Activated naive CD8-positive, alpha-beta T cell treated with anti-CD3 and anti-CD28 coated beads for 36 hours (primary cell): Measurements from ENCODE around the gene EZR. TPM values are rescaled to one million over a fixed set of nuclear protein-coding genes. Genes with fewer than 3 reads are reported as not detected.

Experiments
- DNase-seq: peaks from one replicate; pipeline ENCODE4 v3.0.0; 2021
- H3K27ac Mint-ChIP-seq: one replicate; pipeline ENCODE4 v1.8.0; 2022; ENCODE audit warnings: mild to moderate bottlenecking, moderate library complexity, mixed read lengths
- H3K27me3 Mint-ChIP-seq: one replicate; pipeline ENCODE4 v1.8.0; 2022; ENCODE audit warnings: mild to moderate bottlenecking, mixed read lengths
- H3K36me3 Mint-ChIP-seq: one replicate; pipeline ENCODE4 v1.8.0; 2021; ENCODE audit warnings: mild to moderate bottlenecking, mixed read lengths
- H3K4me1 Mint-ChIP-seq: one replicate; pipeline ENCODE4 v1.8.0; 2021; ENCODE audit warnings: mixed read lengths
- H3K4me3 Mint-ChIP-seq: one replicate; pipeline ENCODE4 v1.8.0; 2022; ENCODE audit warnings: mild to moderate bottlenecking, moderate library complexity, mixed read lengths
- H3K9me3 Mint-ChIP-seq: one replicate; pipeline ENCODE4 v1.8.0; 2022; ENCODE audit warnings: mixed read lengths
- total RNA-seq, 2 experiments: library from RNA; stranded (reverse); gene quantifications; one replicate each; pipeline ENCODE4 v1.2.3, GENCODE V29; 2021

EZR gene
- total RNA-seq, 2 experiments from 2014 or later, result 218 to 227 TPM

- H3K27ac Mint-ChIP-seq, result peak overlapping the region; percentile 84
- no peak for DNase-seq
- H3K36me3 Mint-ChIP-seq, result peaks cover 44% of the 10 kb centered on the region
- H3K4me1 Mint-ChIP-seq, result peaks cover 51% of the 10 kb centered on the region
- H3K9me3 Mint-ChIP-seq, result no peaks in the 10 kb centered on the region
- peak overlapping the region; percentile 26 for H3K4me3 Mint-ChIP-seq
- H3K27me3 Mint-ChIP-seq, result no peaks in the 10 kb centered on the region
Observed at GRCh38 chr6:158771399-158772152, 47.6 kb downstream of the EZR start.

- Mint-ChIP-seq H3K27me3 (no peaks in the 10 kb centered on the region), H3K27ac (peak overlapping the region; percentile 84), H3K36me3 (peaks cover 47% of the 10 kb centered on the region), H3K4me3 (no peak overlapping the region), H3K4me1 (peaks cover 51% of the 10 kb centered on the region), H3K9me3 (no peaks in the 10 kb centered on the region)
- DNase-seq, result no peak
Observed at GRCh38 chr6:158770533-158771330, 48.4 kb downstream of the EZR start.

GRCh38 chr6:158769771-158770432, 49.3 kb downstream of the EZR start:
- Mint-ChIP-seq H3K4me3 (no peak overlapping the region), H3K9me3 (no peaks in the 10 kb centered on the region), H3K36me3 (peaks cover 46% of the 10 kb centered on the region), H3K4me1 (peaks cover 51% of the 10 kb centered on the region), H3K27me3 (no peaks in the 10 kb centered on the region), H3K27ac (peak overlapping the region; percentile 84)
- DNase-seq, result no peak

GRCh38 chr6:158769234-158769770, 49.9 kb downstream of the EZR start:
- Mint-ChIP-seq H3K4me3 (peak overlapping the region; percentile 46), H3K27me3 (no peaks in the 10 kb centered on the region), H3K36me3 (peaks cover 48% of the 10 kb centered on the region), H3K9me3 (no peaks in the 10 kb centered on the region), H3K4me1 (peaks cover 48% of the 10 kb centered on the region), H3K27ac (peak overlapping the region; percentile 84)
- DNase-seq, result no peak

DNA sequence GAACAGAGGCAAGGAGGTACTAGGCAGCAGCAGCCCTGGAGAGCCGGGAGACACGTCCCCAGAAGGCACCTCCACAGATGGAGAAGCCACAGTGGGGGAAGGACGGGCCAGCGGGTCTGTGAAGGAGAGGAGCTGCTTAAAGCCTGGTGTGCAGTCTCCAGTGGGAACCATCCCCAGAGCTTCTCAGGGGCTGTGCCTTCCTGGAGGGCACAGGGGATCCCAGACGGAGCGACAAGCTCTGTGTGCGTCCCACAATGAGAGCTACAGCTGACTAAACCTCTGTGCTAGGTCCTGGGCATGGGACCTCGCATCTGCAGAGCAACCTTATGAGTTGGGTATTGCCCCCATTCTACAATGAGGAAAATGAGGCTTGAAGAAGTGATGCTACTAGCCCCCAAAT, 50.7 kb downstream of the EZR start:
- no peaks in the 10 kb centered on the region for H3K27me3 Mint-ChIP-seq
- no peak for DNase-seq
- peak overlapping the region; percentile 36 for H3K27ac Mint-ChIP-seq
- no peaks in the 10 kb centered on the region for H3K9me3 Mint-ChIP-seq
- H3K36me3 Mint-ChIP-seq, result peaks cover 52% of the 10 kb centered on the region
- H3K4me3 Mint-ChIP-seq, result no peak overlapping the region
- H3K4me1 Mint-ChIP-seq, result peaks cover 40% of the 10 kb centered on the region

DNA sequence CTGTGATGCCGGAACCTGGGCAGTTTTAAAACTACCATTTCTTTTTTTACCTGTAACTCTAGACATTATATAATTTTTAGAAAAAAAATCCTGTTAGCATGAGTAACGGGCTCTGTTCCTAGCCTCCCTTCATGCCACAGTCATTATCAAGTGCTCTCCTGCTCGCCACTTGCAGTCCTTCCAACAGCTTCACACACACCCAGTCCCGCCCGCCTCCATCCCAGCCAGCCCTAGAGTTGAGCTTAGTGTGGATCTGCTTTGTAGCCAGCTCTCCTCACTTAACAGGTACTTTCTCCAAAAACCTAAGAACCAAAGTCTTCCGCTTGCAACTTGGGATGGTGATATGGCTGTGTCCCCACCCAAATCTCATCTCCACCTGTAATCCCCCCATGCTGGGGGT, 51.5 kb downstream of the EZR start:
- peaks cover 50% of the 10 kb centered on the region for H3K36me3 Mint-ChIP-seq
- H3K4me1 Mint-ChIP-seq, result peaks cover 33% of the 10 kb centered on the region
- no peaks in the 10 kb centered on the region for H3K9me3 Mint-ChIP-seq
- H3K4me3 Mint-ChIP-seq, result no peak overlapping the region
- H3K27ac Mint-ChIP-seq, result peak overlapping the region; percentile 36
- DNase-seq, result no peak
- H3K27me3 Mint-ChIP-seq, result no peaks in the 10 kb centered on the region

- Mint-ChIP-seq H3K9me3 (no peaks in the 10 kb centered on the region), H3K4me1 (peaks cover 26% of the 10 kb centered on the region), H3K27me3 (no peaks in the 10 kb centered on the region), H3K4me3 (no peak overlapping the region), H3K36me3 (peaks cover 50% of the 10 kb centered on the region), H3K27ac (peak overlapping the region; percentile 61)
- no peak for DNase-seq
Observed at GRCh38 chr6:158766621-158767455, 52.3 kb downstream of the EZR start.

GRCh38 chr6:158765499-158766068, 53.6 kb downstream of the EZR start:
- Mint-ChIP-seq H3K4me1 (peaks cover 13% of the 10 kb centered on the region), H3K9me3 (no peaks in the 10 kb centered on the region), H3K36me3 (peaks cover 42% of the 10 kb centered on the region), H3K27me3 (no peaks in the 10 kb centered on the region), H3K4me3 (no peak overlapping the region), H3K27ac (peak overlapping the region; percentile 50)
- DNase-seq, result no peak

GRCh38 chr6:158764926-158765325, 54.2 kb downstream of the EZR start:
- peaks cover 8% of the 10 kb centered on the region for H3K4me1 Mint-ChIP-seq
- H3K4me3 Mint-ChIP-seq, result no peak overlapping the region
- no peaks in the 10 kb centered on the region for H3K27me3 Mint-ChIP-seq
- H3K36me3 Mint-ChIP-seq, result peaks cover 40% of the 10 kb centered on the region
- DNase-seq, result no peak
- peak overlapping the region; percentile 77 for H3K27ac Mint-ChIP-seq
- no peaks in the 10 kb centered on the region for H3K9me3 Mint-ChIP-seq

DNA sequence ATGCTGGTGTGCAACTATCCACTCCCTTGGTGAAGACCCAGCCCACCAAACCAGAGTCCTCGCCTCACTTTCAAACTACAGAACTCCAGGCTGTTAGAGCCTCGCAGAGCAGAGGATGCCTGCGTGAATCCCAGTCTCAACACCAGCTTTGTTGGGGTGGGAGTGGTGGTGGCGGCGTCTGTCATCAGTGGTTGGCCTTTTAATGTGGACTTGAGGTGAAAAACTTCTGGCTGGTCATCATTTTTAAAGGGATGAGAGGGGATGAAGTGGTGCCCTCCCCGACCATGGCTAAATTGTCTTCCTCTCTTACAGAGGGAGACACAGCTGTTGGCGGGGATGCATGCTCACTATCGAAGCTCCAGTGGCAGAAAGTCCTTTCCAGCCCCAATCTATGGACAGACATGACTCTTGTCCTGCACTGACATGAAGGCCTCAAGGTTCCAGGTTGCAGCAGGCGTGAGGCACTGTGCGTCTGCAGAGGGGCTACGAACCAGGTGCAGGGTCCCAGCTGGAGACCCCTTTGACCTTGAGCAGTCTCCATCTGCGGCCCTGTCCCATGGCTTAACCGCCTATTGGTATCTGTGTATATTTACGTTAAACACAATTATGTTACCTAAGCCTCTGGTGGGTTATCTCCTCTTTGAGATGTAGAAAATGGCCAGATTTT, 54.9 kb downstream of the EZR start:
- no peak for DNase-seq
- no peaks in the 10 kb centered on the region for H3K9me3 Mint-ChIP-seq
- peak overlapping the region; percentile 77 for H3K27ac Mint-ChIP-seq
- H3K36me3 Mint-ChIP-seq, result peaks cover 36% of the 10 kb centered on the region
- H3K27me3 Mint-ChIP-seq, result no peaks in the 10 kb centered on the region
- no peak overlapping the region for H3K4me3 Mint-ChIP-seq
- peaks cover 2% of the 10 kb centered on the region for H3K4me1 Mint-ChIP-seq

GRCh38 chr6:158763434-158764182, 55.6 kb downstream of the EZR start:
- peak overlapping the region; percentile 74 for H3K27ac Mint-ChIP-seq
- no peak overlapping the region for H3K4me3 Mint-ChIP-seq
- peaks cover 36% of the 10 kb centered on the region for H3K36me3 Mint-ChIP-seq
- no peak for DNase-seq
- no peaks in the 10 kb centered on the region for H3K4me1 Mint-ChIP-seq
- H3K9me3 Mint-ChIP-seq, result no peaks in the 10 kb centered on the region
- no peaks in the 10 kb centered on the region for H3K27me3 Mint-ChIP-seq

DNA sequence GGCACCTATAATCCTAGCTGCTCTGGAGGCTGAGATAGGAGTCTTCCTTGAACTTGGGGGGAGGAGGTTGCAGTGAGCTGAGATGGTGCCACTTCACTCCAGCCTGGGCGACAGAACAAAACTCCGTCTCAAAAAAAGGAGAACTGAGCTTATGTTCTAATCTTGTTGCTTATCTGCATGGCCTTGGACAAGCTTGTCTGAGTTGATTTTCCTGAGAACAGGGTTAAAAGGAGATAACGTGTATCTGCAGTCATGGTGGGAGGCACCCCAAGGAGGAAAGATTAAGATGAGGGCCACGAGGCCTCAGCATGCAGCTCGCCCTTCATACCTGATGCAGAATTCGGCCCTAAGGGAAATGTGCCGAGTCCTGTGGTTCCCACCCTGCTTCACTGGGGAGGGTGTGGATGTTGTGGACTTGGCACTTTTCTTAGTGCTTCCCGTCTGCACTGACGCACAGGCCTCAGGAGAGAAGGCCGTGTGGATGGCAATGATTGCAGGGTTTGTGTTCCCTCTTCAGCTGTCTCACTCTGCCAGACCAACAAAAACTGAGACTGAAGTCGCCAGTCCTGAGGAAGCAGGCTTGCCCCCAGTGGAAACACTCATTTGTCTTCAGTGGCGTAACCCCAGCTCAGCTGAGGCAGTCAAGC, 56.3 kb downstream of the EZR start:
- no peak for DNase-seq
- Mint-ChIP-seq H3K36me3 (peaks cover 33% of the 10 kb centered on the region), H3K27me3 (no peaks in the 10 kb centered on the region)

DNA sequence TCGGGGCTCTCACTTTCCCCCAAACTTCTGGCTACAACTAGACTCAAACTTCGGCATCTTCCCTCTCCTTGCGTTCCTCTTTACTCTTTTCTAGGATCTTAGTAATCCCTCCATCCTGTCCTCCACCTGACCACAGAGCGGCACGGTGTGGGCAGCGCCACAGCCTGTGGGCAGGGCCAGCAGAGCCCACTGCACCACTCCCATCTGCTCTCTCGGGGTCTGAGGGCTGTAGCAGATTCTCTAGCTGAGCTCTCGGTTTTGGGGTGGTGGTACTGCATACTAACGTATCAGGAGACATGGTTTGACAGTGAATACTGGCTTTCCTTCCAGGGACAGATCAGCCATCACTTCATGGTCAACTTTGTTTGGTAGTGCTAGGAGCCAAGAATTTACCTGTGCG, 57.4 kb downstream of the EZR start:
- Mint-ChIP-seq H3K27me3 (no peaks in the 10 kb centered on the region), H3K36me3 (peaks cover 33% of the 10 kb centered on the region), H3K4me1 (no peaks in the 10 kb centered on the region), H3K4me3 (no peak overlapping the region), H3K9me3 (no peaks in the 10 kb centered on the region), H3K27ac (no peak overlapping the region)
- DNase-seq, result no peak

More for the DNA sequence above, 56.3 kb downstream of the EZR start:
- no peaks in the 10 kb centered on the region for H3K9me3 Mint-ChIP-seq
- H3K4me1 Mint-ChIP-seq, result no peaks in the 10 kb centered on the region
- no peak overlapping the region for H3K4me3 Mint-ChIP-seq
- peak overlapping the region; percentile 40 for H3K27ac Mint-ChIP-seq
